Renal cortex interstitium (tissue), 11 donors: ENCODE measurements around the gene LEKR1. TPM values are rescaled to one million over a fixed set of nuclear protein-coding genes. Genes with fewer than 3 reads are reported as not detected.
"Not testable (repeated sequence)": the region's sequence is repeated elsewhere in the genome, so short reads cannot be mapped to it uniquely, and the experiment has no call there.

ENCODE experiments used
- DNase-seq, 11 donors: peaks; one replicate each; pipeline ENCODE4 v3.0.0-alpha.2; 2013; ENCODE audit warnings: low read depth in 9 of 11, low spot score in 4 of 11; ENCODE audit errors: extremely low read depth in 1 of 11
- polyA plus RNA-seq, 3 donors: library from polyadenylated mRNA; unstranded; fragments of 120-200 nt; gene quantifications; one replicate each; pipeline ENCODE4 v1.2.1, GENCODE V29; 2013; ENCODE audit not compliant: insufficient read length in 3 of 3

LEKR1 gene
- polyA plus RNA-seq, 3 donors, result 1.2 to 2.6 (median 2.2) TPM

GRCh38 chr3:156948402-156949210 lies 122.5 kb downstream of the LEKR1 start:
- DNase-seq, result no peak

- no peak for DNase-seq
Measured at GRCh38 chr3:156952011-156952410, 125.9 kb downstream of the LEKR1 start.

GRCh38 chr3:156957715-156958114 lies 131.6 kb downstream of the LEKR1 start:
- no peak for DNase-seq

- DNase-seq, result no peak
Measured at GRCh38 chr3:156963096-156963495, 136.9 kb downstream of the LEKR1 start.

DNA sequence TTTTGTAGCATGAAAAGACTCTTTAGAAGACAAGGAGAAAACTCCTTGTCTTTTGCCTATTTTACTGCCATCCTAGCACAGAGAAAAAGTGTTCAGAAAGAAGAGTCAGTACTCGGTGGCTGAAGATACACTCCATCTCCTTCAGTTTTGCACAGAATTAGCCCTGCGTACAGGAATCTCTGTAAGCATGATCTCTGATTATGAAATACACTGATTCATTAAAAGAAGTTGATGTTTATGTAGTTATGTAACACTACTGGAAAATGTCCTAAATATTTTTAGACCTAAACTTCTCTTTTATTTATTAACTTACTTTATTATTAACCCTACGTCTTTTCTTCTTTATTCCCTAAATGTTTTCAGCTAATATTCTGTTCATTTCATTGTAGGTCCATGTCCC lies 138.4 kb downstream of the LEKR1 start:
- no peak for DNase-seq

DNA sequence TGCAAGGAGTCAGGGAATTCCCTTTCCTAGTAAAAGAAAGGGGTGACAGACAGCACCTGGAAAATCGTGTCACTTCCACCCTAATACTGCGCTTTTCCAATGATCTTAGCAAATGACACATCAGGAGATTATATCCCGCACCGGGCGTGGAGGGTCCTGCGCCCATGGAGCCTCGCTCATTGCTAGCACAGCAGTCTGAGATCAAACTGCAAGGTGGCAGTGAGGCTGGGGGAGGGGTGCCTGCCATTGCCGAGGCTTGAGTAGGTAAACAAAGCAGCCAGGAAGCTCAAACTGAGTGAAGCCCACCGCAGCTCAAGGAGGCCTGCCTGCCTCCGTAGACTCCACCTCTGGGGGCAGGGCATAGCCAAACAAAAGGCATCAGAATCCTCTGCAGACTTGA lies 140.2 kb downstream of the LEKR1 start:
- not testable (repeated sequence) for DNase-seq

DNA sequence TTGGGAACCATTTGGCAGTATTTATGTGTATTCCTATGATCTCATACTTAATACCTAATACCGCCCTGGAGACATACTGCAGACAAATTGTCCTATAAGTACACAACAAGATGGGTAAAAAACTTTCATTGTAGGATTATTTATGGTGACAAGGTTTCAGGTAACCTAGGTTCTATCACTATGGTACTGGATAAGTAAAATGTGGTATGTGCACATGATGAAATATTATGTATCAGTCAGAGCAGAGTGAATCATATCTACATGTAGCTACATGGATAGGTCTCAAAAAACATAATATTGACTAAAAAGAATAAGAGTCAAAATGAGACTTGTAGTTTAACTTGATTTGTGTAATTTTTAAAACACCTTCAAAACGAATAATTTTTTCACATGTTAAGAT lies 147.8 kb downstream of the LEKR1 start:
- DNase-seq, result no peak

GRCh38 chr3:156974931-156975330 lies 148.8 kb downstream of the LEKR1 start:
- DNase-seq, result no peak

DNA sequence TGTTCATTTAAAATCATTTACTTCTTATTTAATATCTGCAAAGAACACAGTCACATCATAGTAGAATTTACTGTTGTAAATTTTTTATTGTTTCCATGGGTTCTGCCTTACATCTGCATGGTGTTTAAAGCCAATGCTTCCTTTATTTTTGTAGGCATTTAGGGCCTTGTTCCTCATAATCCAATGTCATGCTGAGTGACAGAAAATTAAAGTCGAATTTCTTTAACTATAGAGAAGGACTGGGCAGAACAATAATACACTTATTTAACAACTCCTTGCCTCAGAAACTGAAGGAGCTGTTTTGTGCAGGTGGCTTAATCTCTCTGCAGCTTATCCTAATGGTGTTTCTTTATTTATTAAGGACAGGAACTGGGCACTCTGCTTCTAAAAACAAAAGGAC lies 149.6 kb downstream of the LEKR1 start:
- DNase-seq, result no peak

DNA sequence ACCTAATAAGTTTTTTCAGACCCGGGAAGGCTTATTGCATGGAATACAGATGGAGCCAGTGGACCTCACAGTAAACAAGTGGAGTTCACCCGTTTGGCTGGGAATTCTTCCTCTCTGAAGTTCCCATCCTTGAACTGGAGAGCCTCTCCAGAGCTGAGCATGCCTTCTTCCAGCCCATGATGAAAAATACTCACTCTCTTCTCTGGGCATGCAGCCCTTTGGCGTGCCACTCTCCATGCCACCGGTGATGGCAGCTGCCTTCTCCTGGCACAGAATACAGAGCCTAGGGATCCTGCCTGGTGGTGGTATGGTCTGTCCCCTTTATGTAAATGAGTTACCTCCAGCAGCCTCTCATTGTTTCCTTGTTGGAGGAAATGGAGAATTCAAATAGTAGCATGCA lies 150.8 kb downstream of the LEKR1 start:
- no peak for DNase-seq

- DNase-seq, result peak in 2 of 11 donors; percentile 8 to 14
Measured at GRCh38 chr3:156978481-156978961, 152.4 kb downstream of the LEKR1 start.

GRCh38 chr3:156981005-156981404 lies 154.9 kb downstream of the LEKR1 start:
- DNase-seq, result no peak

DNA sequence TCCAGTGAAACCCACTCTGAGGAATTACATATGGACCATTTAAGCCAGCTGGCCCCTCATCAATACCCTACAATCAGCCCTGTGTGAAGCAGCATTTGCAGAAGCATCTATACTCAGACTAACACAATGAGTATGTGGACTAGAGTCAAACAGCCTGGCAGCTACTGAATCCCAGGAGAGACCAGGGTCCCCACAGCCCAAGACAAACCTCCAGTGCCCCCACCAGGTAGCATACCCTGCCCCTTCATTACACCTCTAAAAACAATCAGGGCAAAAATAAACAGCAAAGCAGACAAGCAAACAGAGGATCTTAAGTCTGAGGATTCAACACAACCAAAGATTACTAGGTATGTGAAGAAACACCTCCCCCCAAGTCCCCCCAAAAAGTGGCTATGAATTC lies 157.4 kb downstream of the LEKR1 start:
- DNase-seq, result no peak

GRCh38 chr3:156985711-156986110 lies 159.6 kb downstream of the LEKR1 start:
- DNase-seq, result no peak

DNA sequence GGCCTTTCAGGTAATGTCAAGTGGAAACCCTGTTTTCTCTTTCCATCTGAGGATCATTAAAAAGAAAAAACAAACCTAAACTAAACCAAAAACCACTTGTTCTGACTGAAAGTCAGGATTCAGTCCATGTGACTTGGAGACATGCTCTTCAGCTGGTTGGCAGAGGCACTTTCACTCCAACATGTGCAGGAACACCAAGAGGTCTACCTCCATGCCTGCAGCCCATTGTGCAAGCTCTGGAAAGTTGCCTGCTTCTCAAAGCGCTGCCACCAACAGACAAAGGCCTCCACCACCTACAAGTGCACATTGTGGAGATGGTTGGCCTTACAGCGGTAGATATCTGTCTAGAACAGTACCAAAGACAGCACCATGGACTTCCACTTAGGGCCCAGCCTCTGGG lies 161.8 kb downstream of the LEKR1 start:
- no peak for DNase-seq

DNA sequence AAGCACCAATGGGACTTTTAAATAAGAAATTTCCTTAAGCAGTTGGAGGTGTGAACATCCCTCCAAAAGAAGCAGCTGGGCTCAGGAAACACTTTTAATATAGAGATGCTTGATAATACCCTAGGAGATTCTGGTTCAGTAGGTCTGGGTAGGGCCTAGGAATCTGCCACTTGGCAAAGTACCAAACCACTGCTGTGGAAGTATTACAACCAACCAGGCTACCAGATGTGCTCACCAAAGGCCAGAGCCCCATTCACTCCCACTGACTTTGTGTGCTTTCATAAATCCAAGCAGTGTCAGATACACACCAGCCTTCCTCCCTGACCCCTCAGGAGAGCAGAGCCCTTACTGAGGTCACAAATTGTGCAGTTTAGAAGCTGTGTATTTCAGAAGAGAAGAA lies 171.2 kb downstream of the LEKR1 start:
- DNase-seq, result no peak

- DNase-seq, result no peak
Measured at GRCh38 chr3:157001221-157001957, 175.2 kb downstream of the LEKR1 start.

DNA sequence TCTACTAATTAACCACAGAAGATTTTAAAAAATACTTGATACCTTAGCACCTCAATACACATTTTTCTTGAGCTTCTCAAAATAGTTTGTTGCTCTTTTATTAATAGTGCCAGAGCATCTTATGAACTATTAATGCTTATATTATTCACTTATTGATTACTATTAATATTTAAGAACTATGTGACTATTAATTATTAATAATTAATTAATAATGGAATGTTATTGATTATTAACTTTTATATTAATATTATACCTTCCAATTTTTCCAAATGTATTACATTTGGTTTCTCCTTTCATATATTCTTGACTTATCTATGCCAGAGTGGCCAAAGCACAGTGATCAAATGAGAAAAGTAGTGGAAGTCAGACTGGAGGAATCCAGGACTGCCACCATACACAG lies 195.5 kb downstream of the LEKR1 start:
- DNase-seq, result no peak

DNA sequence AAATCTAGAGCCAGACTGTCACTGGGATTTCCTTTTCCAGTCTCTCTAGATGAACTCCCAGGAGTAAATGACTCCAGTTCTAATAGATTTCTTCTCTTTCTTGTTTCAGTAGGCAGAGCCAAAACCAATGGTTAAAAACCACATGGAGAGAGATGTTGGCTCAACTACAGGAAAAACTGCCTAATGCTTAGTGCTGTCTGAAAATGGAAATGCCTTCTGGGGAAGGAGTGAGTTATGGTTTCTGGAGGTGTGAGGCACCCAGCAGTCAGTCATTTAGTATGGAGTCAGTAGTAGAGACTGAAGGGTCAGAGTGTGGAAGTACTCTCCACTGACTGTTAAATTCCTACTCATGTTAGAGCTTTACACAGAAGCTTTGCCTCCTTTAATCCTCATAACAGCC lies 197.1 kb downstream of the LEKR1 start:
- DNase-seq, result no peak

DNA sequence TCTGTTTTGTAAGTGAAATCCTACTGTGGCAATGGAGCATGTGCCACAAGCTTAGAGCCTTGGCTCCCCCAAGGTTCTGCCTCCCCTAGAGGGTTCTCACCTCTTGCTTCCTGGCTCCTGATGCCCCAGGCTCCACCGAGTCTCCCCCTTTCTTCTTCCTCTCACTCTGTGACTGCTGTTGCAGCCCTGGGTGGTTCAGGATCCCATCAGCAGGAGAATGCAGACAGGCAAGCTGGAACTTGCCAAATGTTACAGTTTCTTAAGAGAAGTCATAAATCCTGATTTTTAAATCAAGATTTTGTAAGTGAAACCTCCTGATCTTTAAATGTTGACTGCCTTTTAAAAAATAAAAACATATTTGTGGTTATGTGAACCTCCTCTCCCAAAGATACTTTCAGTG lies 199.9 kb downstream of the LEKR1 start:
- no peak for DNase-seq
